Measurements from ENCODE around the gene CYP46A1. TPM values are rescaled to one million over a fixed set of nuclear protein-coding genes. Genes with fewer than 3 reads are reported as not detected.

CYP46A1 gene
- total and polyA plus RNA-seq, 8 donors: 1.2 to 6.8 (median 5.5) TPM

- no peak overlapping the region for H3K4me3 ChIP-seq
- H3K27me3 ChIP-seq: peaks cover 0 to 33% of the 10 kb centered on the region in 2 donors
- peaks cover 10 to 38% of the 10 kb centered on the region in 2 donors for H3K4me1 ChIP-seq
- H3K36me3 ChIP-seq: no peaks in the 10 kb centered on the region
- no peak overlapping the region for H3K27ac ChIP-seq
- intact Hi-C loops (cut with DNase I): no loop called here
- DNase-seq: no peak
- no peaks in the 10 kb centered on the region for H3K9me3 ChIP-seq
- no peak for TF ChIP-seq CTCF (IDR thresholded peaks at IDR 0.05)
- ATAC-seq: no peak
Measured at GRCh38 chr14:99750746-99751450, 66.8 kb downstream of the CYP46A1 start.

- intact Hi-C loops (cut with DNase I): no loop called here
- no peak overlapping the region for H3K27ac ChIP-seq
- ATAC-seq (no peak), DNase-seq (no peak)
- H3K4me3 ChIP-seq: no peak overlapping the region
- H3K36me3 ChIP-seq: no peaks in the 10 kb centered on the region
- TF ChIP-seq CTCF (IDR thresholded peaks at IDR 0.05): no peak
- peaks cover 0 to 24% of the 10 kb centered on the region in 2 donors for H3K27me3 ChIP-seq
- H3K9me3 ChIP-seq: no peaks in the 10 kb centered on the region
- peaks cover 15 to 32% of the 10 kb centered on the region in 2 donors for H3K4me1 ChIP-seq
Measured at GRCh38 chr14:99751539-99752485, 67.7 kb downstream of the CYP46A1 start.

GRCh38 chr14:99752486-99753121, 68.5 kb downstream of the CYP46A1 start:
- ATAC-seq: no peak

GRCh38 chr14:99753225-99754140, 69.4 kb downstream of the CYP46A1 start:
- intact Hi-C loops (cut with DNase I): no loop called here
- DNase-seq (no peak), ATAC-seq (no peak)
- H3K27ac ChIP-seq: peak overlapping the region in 1 of 2 donors; percentile 18
- no peak overlapping the region for H3K4me3 ChIP-seq
- peaks cover 0 to 23% of the 10 kb centered on the region in 2 donors for H3K27me3 ChIP-seq
- TF ChIP-seq CTCF (IDR thresholded peaks at IDR 0.05): no peak
- H3K36me3 ChIP-seq: no peaks in the 10 kb centered on the region
- no peaks in the 10 kb centered on the region for H3K9me3 ChIP-seq
- peaks cover 20 to 26% of the 10 kb centered on the region in 2 donors for H3K4me1 ChIP-seq

More at GRCh38 chr14:99752486-99753121, 68.5 kb downstream of the CYP46A1 start:
- H3K27me3 ChIP-seq: peaks cover 0 to 23% of the 10 kb centered on the region in 2 donors
- no peaks in the 10 kb centered on the region for H3K36me3 ChIP-seq
- no peak for TF ChIP-seq CTCF (IDR thresholded peaks at IDR 0.05)
- no peak overlapping the region for H3K27ac ChIP-seq
- peaks cover 15 to 28% of the 10 kb centered on the region in 2 donors for H3K4me1 ChIP-seq
- no peaks in the 10 kb centered on the region for H3K9me3 ChIP-seq
- H3K4me3 ChIP-seq: no peak overlapping the region
- intact Hi-C loops (cut with DNase I): no loop called here
- DNase-seq: no peak
